ENCODE results near the gene ASB4.
"Not testable (repeated sequence)": the region's sequence is repeated elsewhere in the genome, so short reads cannot be mapped to it uniquely, and the experiment has no call there.

Gene ASB4

DNA sequence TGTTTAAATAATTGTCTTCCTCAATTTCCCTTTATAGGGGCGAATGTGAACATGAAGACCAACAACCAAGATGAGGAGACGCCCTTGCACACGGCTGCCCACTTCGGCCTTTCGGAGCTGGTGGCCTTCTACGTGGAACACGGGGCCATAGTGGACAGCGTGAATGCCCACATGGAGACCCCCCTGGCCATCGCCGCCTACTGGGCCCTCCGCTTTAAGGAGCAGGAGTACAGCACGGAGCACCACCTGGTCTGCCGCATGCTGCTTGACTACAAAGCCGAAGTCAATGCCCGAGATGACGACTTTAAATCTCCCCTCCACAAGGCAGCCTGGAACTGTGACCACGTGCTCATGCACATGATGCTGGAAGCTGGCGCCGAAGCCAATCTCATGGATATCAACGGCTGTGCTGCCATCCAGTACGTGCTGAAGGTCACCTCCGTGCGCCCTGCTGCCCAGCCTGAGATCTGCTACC lies 42.1 kb downstream of the ASB4 start:
- DNase-seq, result no peak

DNA sequence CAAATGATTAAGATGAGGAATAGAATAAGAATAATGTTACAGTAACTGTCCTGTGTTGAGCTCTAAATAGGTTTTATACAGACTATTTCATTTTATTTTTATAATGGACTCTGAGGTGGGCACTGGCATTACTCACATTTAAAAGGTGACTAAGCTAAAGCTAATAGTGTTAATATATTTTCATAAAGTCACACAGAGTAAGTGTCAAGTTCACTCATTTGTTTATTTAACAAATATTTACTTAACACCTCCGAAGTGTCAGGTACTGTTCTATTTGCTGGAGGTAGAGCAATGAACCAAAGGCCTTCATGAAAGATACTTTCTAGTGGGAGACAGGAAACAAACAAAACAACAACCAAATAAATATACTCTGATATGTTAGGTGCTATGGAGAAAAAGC lies 44.0 kb downstream of the ASB4 start:
- DNase-seq, result no peak

DNA sequence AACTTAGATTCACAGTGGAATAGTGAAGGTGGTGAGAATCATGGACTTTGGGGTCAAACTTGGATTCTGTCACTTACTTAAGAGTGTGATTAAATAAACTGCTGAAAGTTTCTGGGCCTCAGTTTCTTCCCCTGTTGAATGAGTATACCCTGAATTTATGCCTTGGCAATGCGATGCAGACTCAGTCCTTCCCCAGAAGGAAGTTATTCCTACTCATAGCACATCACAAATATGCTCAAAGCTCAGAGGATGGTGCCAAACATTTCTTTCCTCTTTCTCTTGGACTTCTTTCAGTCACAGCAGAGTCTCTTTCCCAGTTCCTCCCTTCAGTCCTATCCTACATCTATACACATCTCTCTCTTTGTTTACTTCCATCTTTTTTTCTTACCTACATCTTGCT lies 45.1 kb downstream of the ASB4 start:
- no peak for DNase-seq

DNA sequence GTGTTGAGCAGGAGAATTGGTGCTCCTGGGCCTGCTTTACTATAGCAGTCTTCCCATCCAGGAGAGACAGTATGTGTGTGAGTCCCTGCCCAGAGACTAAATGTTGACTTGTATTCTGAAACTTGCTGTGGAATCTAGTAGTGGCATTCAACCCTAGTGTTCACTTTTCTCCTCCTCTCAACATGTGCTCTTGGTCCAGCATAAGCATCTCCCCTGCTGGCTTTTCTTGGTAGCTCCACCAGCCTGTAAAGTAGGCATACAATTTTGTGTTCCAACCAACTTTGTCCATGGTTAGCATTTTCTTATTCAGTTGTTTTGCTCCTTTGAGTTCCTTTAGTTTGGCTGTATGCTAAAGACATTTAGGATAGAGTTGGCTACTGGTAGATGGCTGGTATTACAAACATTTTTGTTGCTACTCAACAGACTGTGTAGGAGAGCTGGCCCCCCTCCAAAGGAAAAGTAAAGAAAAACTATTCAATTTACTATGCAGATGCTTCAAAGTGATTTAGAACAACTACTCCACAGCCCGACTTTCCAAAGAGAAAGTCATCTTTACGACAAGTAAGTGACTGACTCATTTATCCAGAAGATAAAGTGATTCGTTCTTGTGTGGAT lies 46.0 kb downstream of the ASB4 start:
- DNase-seq, result no peak

DNA sequence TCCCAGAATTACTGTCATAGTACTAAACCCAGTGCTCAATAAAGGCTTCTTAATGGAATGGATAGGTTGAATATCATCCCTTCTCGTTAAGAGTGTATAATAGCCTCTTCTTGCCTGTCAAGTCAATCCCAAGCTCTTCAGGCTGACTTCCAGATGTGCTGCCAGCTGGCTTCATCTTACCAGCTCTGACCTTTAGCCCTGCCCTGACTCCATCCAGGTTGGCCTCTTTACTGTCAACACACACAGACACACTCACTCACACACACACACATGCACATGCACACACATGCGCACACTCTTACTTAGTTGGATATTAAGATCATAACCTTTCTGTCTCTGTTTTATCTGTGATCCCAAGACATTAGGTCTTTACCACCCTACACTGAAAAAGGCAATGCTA lies 49.1 kb downstream of the ASB4 start:
- DNase-seq, result no peak

DNA sequence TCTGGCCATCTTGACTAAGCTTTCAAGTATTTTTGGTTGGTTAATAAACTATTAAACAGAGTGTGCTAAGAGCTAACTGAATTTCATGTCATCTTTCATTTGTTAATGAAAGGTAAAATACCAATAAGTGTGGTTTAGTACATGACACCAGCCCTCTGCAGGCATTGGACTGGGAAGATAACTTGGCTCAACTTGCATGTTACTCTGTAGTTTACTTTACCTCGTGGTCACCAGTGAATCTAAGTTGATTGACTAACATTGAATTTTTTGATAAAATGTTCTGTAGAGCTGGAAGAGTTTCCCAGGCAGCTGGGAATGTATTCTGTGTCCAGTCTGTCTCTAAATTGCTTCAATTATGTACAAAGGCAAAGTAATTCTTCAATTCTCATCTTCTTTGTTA lies 49.9 kb downstream of the ASB4 start:
- DNase-seq, result no peak

DNA sequence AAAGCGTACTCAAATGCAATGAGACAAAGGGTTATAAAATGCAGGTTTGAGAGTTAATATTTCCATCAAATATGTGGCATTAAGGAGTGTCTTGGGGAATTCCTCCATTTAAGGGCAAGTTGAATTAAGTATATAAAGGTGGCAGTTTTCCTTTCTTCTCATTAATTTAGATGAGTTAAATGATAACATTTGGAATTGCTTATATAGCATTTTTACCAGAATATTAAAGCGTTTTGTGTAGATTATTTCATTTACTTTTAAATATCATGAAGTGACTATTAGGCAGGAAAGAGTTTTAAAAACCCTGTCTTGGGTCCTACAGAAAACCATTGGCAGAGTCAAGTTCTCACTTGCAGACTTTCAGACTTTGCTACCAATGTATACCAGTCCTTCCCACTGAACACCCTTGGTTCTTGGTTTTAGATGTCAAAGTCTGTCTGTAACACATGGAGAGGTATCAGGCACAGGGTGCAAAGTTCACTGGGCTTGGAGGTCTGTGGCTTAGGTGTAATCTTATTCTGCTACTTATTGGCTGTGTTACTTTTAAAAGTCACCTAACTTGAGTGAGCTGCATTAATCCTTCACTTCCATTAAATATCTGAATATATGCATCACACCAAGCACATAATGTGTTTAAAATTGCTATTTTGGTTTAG lies 51.0 kb downstream of the ASB4 start:
- DNase-seq, result no peak

DNA sequence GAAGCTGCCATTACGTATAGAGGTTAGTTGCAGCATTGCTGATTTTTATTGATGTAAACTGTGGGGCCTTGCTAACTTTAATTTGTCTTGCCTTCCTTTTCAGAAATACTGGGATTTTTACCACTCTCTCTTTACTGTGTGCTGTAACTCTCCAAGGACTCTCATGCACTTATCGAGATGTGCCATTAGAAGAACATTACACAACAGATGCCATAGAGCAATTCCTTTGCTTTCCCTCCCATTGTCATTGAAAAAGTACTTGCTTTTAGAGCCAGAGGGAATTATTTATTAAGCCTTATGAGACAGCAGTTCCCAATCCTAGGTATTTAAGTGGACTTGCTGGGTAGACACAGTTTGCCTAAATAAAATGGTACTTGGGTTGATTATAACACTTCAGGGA lies 51.7 kb downstream of the ASB4 start:
- no peak for DNase-seq

DNA sequence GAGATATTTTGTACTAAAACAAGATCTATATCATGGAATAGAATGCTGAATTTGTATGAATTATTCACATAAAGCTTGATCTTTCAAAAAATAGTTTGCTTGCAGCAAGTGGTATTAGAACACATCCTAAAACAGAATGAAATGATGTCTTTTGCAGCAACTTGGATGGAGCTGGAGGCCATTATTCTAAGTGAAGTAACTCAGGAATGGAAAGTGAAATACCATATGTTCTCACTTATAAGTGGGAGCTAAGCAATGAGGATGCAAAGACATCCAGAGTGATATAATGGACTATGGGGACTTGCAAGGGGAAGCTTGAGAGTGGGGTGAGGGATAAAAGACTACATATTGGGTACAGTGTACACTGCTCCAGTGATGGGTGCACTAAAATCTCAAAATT lies 53.7 kb downstream of the ASB4 start:
- DNase-seq, result no peak

DNA sequence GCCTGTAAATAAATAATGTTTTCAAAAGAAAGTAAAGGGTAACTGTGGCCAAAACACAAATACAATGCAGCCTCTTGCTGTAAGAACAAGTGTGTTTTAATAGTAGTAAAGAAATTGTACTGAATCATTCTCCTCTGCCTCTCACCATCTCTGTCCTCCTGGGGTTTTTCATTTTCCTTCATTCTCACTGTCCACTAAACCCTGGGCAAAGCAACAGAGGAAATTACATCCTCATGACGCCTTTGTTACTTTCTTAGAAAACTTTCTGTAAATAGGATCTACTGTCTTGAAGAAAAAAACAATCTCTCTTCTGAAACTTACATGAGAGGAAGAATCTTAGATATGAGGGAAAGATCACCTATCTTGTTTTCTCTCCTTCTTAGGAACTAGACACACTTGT lies 54.6 kb downstream of the ASB4 start:
- no peak for DNase-seq

DNA sequence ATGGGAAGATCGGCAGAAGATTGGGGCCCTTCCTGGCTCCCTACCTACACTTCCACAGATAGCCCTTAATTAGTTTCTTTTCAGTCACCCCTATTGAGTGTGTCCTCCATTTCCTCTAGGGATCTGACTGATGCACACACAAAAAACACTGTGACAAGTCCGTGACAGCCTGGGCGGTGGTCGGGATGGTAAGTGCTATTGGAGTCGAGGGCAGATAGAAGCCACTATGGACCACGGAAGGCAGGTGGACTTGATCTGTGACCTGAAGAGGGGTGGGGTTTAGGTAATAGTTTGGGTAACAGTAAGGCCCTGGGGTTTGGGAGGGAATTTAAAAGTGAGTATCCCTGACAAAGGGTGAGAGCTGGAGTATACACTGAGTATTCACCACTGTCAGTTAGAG lies 57.6 kb downstream of the ASB4 start:
- no peak for DNase-seq

DNA sequence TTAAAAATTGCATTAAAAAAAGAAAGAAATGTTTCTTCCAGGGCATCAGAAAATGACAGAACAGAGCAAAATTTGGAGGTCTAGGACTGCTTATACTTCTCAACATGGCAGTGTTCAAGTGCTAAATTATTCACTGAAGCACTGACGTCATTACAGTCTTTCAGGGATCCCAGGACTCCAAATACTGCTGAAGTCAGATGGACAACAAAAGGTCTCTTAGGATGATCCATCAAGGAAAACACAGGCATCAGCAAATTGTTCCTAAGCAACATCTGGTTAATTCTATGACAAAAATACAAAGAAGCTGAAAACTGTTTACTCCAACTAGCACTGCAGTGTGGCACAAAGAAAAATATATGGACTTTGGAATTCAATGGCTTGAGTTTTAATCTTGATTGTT lies 58.4 kb downstream of the ASB4 start:
- DNase-seq, result no peak

DNA sequence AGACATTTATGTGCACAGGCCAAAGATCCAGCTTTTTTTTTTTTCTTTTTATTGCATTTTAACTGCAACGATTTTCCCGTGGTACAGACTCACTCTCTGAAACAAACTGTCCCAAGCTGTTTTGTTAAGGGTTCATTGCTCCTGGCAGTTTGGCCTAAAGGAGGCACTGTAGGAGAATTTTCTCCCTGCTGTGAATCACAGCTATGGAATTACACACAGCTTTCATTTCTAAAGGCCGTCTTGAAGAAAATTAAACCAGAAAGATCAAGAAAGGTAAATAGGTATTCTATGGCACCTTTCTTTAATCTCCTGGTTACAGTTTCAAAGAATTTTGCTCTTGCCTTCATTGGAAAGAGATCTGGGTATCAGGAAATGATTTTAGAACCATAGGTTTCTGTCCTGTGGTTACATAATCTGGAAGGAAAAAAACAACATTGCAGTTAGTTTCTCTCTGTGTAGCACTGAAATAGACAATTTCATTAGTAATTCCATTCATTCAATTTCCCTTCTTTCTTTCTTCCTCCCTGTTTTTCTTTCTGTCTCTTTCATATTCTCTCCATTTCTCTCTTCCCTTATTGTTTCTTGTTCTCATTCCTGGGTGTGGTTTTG lies 59.4 kb downstream of the ASB4 start:
- no peak for DNase-seq

DNA sequence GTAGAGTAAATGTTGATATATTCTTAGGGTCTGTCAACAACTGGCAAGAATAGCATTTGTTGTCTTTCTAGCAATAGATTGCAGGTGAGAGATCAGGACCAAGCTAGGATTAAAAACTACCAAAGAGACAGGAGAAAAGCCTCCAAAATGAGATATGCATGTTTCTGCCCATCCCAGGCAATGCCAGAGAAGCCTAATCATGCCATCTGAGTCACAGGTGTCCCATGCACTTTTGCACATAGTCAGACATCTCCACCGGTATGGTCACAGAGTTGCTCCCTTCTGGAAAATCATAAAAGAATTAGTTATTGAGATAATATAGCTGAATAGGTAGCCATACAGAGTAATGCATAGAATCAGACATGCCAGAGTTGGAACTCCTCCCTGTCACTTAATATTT lies 59.9 kb downstream of the ASB4 start:
- DNase-seq, result no peak

DNA sequence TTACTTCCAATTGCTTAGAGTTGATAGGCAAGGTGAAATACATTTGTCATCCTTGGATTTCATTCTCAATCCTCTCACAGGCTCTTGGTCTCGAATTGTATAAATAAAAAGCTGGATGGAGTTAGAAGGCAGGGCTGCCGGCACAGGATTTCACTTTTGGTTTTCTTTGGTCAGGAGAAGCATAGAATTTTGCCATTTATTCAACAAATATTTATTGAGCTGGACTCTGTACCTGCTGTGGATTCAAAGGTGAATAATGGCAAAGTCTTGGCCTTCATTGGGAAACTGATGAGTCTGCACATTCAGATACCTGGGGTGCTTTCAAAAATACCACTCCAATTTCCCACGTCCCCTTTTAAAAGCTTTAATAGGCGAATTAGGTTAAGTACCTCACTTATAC lies 60.9 kb downstream of the ASB4 start:
- no peak for DNase-seq

DNA sequence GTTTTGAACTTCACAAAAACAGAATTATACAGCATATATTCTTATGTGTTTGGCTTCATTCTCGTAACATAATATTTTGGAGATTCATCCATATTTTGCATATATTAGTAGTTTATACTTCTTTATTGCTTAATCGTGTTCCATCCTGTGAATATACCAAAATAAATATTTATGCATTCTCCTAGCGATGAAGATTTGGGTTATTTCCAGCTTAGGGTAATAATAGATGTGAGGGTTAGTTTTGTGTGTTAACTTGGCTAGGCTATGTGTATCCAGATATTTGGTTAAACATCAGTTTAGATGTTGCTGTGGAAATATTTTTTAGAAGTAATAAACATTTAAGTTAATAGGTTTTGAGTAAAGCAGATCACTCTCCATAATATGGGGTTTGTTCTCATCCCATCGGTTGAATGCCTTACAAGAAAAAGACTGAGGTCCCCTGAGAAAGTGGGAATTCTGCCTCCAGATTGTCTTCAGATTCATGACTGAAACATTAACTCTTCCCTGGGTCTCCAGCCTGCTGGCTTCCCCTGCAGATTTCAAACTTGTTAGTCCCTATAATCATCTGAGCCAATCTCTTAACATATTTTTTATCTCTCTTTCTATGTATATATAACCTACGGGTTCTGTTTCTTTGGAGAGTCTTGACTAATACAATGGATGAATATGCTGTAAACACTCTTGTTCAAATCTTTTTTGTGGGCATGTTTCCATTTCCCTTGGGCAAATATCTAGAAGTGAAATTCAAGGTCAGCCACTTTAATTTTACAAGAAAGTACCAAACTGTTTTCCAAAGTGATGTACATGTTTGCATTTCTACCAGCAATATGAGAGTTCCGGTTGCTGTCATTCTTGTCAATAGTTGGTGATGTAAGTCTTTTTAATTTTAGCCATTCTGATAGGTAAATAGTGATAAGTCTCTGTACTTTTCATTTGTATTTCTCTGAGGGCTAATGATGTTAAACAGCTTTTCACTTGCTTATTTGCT lies 61.9 kb downstream of the ASB4 start:
- DNase-seq, result no peak

DNA sequence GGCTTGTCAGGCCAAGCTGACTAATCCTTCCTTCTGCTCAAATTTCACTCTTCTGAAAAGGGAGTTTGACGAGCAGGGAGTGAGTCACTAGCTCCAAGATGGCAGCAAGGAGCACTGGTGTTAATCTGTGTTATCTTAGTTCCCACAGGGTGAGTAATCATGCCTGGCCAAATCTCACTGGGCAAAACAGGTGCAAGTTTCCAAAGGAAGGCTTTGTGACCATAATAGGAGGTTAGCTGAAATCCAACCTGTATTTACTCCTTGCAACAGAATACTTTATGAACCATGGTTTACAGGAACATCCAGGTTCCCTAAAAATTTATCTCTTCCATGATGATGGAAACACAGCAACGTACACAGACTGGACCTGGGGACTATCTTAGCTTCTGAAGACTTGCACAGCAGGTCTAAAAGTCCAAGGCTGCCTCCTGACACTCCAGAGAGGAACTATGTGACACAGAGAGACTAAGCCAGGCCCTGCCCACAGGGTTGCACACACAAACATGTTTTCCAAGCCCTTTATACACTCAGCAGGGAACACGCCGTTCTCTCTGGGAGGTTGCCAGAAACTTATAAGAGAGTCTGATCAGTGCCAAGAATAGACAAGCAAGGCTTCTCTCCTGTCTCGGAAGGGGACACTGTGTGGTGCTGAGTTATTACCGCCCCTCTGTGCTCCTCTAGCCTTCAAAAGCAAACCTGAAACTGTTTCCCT lies 64.2 kb downstream of the ASB4 start:
- DNase-seq, result no peak

DNA sequence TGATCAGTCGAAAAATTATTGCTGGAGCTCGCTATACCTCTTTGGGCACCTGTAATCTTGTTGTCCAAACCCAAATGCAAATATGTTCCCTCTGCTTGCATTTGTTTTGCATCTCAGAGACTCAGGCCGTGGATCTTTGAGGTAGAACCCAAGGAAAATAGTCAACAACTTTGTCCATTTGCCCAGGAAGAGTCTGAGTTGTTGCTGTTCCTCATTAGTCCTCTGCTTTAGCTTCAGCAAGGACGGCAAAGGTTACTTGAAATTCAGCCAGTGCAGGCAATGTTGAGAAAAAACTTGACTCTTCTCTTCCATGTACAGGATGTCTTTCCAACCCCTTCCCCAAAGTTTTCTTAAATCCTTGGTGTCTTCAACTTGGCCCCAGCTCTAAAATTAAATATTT lies 64.8 kb downstream of the ASB4 start:
- DNase-seq, result no peak

DNA sequence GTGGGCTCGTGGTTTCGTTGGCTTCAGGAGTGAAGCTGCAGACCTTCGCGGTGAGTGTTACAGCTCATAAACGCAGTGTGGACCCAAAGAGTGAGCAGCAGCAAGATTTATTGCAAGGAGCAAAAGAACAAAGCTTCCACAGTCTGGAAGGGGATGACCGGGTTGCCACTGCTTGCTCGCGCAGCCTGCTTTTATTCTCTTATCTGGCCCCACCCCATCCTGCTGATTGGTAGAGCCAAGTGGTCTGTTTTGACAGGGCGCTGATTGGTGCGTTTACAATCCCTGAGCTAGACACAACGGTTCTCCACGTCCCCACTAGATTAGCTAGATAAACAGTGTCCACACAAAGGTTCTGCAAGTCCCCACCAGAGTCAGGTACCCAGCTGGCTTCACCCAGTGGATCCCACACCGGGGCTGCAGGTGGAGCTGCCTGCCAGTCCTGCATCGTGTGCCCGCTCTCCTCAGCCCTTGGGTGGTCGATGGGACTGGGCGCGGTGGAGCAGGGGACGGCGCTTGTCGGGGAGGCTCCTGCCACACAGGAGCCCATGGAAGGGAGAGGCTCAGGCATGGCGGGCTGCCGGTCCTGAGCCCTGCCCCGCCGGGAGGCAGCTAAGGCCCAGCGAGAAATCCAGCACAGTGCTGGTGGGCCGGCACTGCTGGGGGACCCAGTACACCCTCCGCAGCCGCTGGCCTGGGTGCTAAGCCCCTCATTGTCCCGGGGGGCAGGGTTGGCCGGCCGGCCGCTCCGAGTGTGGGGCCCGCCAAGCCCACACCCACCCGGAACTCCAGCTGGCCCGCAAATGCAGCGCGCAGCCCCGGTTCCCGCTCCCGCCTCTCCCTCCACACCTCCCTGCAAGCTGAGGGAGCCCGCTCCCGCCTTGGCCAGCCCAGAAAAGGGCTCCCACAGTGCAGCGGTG lies 66.5 kb downstream of the ASB4 start:
- not testable (repeated sequence) for DNase-seq

DNA sequence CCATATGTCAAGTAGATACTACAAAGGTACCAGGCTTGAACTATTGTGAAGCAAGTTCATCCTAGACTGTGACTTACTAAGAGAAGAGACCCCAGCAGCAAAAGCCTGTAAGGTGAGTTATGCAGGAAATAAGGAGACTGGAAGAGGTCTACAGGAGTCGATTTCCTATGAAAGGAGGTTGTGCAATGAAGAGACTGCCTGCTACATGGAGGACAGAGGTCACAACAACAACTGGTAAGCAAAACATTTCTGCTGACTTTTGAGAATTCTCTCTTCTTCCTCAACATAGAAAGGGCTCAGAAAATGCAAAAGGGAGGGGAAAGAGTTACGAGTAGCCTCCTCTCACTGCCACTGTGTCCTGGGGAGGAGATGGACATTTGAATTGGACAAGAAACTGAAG lies 68.2 kb downstream of the ASB4 start:
- DNase-seq, result no peak

DNA sequence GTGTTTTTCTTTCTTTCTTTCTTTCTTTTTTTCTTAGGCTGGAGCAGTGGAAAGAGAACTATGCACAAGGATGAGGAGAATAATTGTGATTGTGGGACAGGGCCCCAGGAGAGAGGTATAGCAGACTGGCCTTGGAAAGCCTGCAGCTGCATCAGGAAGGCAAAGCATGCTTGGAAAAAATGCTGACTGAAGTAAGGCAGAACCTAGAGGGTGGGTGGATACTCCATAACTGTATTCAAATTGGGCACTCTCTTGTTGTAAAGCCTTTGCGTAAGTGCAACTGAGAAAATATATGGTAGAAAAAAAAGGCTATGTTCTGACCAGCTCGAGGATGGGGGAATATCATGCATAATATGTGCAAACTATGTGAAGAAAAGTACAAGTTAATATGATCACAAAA lies 71.0 kb downstream of the ASB4 start:
- DNase-seq, result no peak

DNA sequence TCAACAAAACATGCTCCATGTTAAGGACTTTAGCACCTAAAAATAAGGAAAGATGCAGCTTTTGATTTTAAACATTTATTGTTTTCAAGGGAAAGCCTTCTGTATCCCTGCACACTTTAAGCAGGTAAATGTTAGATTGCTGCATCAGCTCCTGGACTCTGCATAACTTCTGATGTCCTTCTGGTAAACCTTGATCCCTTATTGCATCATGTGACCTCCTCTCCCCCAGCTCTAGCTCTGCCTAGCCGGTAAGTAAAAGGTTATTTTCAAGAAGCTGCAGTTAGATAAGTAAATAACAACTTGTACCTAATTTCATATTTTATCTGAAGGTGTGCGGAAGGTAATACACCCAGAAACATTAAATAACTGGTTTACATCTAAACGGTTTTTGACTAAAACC lies 73.1 kb downstream of the ASB4 start:
- DNase-seq, result no peak
